ENCODE results near the gene SLC7A5. TPM values are rescaled to one million over a fixed set of nuclear protein-coding genes. Genes with fewer than 3 reads are reported as not detected.

The SLC7A5 gene
- total and polyA plus RNA-seq, 12 donors = 1.2 to 15.3 (median 4.1) TPM

- 78 to 82% methylated on average over 21 of the region's 21 CpGs for WGBS, 2 donors
- intact Hi-C loops (cut with DNase I) = loop anchor here in 5 of 10 donors (2.0 to 10.0 kb wide), 4 partner anchors 19 to 57 kb away; no protein-coding TSS in a partner anchor
- no peak for DNase-seq
These were observed 17.7 kb downstream of the SLC7A5 start for GRCh38 chr16:87851601-87852000.

GRCh38 chr16:87851141-87851587 lies 18.1 kb downstream of the SLC7A5 start:
- H3K27me3 ChIP-seq = peaks cover 0 to 8% (median 0%) of the 10 kb centered on the region in 7 donors
- H3K36me3 ChIP-seq = peaks cover 0 to 37% (median 0%) of the 10 kb centered on the region in 9 donors
- H3K4me1 ChIP-seq = peaks cover 5 to 50% (median 27%) of the 10 kb centered on the region in 9 donors
- DNase-seq (no peak), ATAC-seq (no peak)
- H3K9me3 ChIP-seq = no peaks in the 10 kb centered on the region
- TF ChIP-seq, protein P1, sequence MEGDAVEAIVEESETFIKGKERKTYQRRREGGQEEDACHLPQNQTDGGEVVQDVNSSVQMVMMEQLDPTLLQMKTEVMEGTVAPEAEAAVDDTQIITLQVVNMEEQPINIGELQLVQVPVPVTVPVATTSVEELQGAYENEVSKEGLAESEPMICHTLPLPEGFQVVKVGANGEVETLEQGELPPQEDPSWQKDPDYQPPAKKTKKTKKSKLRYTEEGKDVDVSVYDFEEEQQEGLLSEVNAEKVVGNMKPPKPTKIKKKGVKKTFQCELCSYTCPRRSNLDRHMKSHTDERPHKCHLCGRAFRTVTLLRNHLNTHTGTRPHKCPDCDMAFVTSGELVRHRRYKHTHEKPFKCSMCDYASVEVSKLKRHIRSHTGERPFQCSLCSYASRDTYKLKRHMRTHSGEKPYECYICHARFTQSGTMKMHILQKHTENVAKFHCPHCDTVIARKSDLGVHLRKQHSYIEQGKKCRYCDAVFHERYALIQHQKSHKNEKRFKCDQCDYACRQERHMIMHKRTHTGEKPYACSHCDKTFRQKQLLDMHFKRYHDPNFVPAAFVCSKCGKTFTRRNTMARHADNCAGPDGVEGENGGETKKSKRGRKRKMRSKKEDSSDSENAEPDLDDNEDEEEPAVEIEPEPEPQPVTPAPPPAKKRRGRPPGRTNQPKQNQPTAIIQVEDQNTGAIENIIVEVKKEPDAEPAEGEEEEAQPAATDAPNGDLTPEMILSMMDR (IDR thresholded peaks at IDR 0.05) = no peak
- H3K4me3 ChIP-seq = no peak overlapping the region
- WGBS, 2 donors = 86% methylated on average over 14 of the region's 14 CpGs
- H3K27ac ChIP-seq = no peak overlapping the region
- intact Hi-C loops (cut with DNase I) = loop anchor here in 5 of 10 donors (2.0 to 10.0 kb wide), 4 partner anchors 20 to 58 kb away; no protein-coding TSS in a partner anchor

More at GRCh38 chr16:87851601-87852000, 17.7 kb downstream of the SLC7A5 start:
- Histone ChIP-seq H3K4me3 (no peak overlapping the region), H3K27me3 (peaks cover 0 to 8% (median 0%) of the 10 kb centered on the region in 7 donors), H3K4me1 (peaks cover 4 to 54% (median 27%) of the 10 kb centered on the region in 9 donors), H3K36me3 (peaks cover 0 to 37% (median 0%) of the 10 kb centered on the region in 9 donors), H3K9me3 (no peaks in the 10 kb centered on the region), H3K27ac (no peak overlapping the region)
- TF ChIP-seq, protein P1 (IDR thresholded peaks at IDR 0.05) = no peak
- ATAC-seq = no peak

DNA sequence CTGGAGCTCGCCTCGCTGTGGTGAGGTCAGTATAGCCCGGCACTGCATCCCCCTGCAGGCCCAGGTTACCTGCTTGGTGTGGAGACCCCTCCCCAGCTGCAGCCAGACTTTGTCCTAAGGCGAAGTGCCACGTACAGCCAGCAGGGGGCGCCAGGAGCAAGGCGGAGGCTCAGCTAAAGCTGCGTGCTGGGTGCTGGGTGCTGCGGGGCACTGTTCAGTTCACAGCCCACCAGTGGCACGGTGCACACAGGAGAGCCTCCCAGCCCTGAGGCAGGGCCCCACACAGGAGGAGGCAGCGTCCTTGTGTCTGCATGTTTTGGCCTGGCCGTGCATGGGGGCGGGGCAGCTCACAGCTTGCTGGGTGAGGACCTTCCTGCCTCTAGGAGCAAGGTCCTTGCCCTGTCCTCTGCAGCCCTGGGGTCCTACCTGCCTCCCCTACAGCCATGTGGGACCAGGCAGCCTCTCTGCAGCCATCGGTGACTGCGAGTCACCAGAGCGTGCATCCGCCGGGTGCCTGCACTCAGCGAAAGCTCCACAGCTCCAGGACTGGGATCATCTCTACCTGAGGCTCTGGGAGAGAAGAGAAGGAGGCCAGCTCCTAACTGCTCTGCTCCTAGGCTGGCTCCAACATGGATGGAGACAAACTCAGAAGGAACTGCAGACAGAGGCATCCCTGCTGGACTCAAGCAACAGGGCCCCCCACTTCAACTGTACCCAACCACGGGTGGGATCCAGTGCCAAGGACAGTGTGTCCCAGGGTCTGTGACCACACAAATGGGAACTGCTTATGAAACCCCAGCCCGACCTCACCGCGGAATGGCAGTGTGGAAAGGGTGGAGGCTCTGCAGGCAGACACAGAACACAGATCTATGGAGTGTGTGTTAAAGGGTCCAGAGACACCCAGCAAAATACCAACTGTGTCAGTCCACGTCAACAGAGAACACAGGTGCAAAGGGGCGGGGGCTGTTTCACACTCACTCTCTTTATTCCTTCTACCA lies 19.0 kb downstream of the SLC7A5 start:
- ATAC-seq (peak in 5 of 8 donors; percentile 5 to 41 (median 21)), DNase-seq (peak; percentile 58 to 72)
- WGBS, 2 donors = 53 to 56% methylated on average over 24 to 25 of the region's 25 CpGs
- H3K4me3 ChIP-seq = no peak overlapping the region
- peaks cover 0 to 37% (median 0%) of the 10 kb centered on the region in 9 donors for H3K36me3 ChIP-seq
- no peak overlapping the region for H3K27ac ChIP-seq
- H3K4me1 ChIP-seq = peaks cover 9 to 47% (median 27%) of the 10 kb centered on the region in 9 donors
- peaks cover 0 to 8% (median 0%) of the 10 kb centered on the region in 7 donors for H3K27me3 ChIP-seq
- TF ChIP-seq, protein P1 (IDR thresholded peaks at IDR 0.05) = peak; percentile 83 to 99 (median 89)
- intact Hi-C loops (cut with DNase I) = loop anchor here in 5 of 10 donors (2.0 to 10.0 kb wide), 4 partner anchors 20 to 58 kb away; no protein-coding TSS in a partner anchor
- H3K9me3 ChIP-seq = no peaks in the 10 kb centered on the region

DNA sequence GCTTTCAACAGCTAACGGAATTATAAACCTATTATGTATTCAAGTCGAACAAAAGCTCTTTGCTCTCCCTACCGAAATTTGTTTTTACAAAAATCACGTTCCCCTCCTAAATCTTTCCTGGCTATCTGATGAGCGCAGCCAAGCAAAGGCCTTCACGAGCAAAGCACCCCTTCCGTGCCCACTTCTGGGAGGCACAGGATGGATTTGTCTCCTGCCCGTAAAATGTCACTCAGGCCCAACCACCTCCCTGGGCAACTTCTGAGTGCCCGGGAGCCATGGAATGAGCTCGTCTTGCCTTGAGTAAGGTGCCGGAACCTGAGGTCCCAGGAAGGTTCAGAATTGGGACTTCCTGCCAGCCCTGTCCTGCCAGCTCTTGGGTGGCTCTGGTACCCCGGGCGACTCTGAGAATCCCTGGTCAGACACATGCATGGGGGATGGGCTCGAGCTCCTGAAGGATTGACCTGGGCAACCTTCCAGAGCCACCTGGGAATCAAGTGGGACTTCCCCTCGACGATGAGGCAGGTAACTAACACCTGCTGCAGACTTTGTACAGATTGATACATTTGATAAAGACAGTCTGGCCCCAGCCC lies 19.8 kb downstream of the SLC7A5 start:
- Histone ChIP-seq H3K9me3 (no peaks in the 10 kb centered on the region), H3K27me3 (peaks cover 0 to 6% (median 0%) of the 10 kb centered on the region in 7 donors), H3K27ac (no peak overlapping the region), H3K4me1 (peaks cover 9 to 39% (median 27%) of the 10 kb centered on the region in 9 donors), H3K36me3 (peaks cover 0 to 37% (median 0%) of the 10 kb centered on the region in 9 donors), H3K4me3 (no peak overlapping the region)
- intact Hi-C loops (cut with DNase I) = loop anchor here in 5 of 10 donors (2.0 to 10.0 kb wide), 4 partner anchors 21 to 59 kb away; no protein-coding TSS in a partner anchor
- WGBS, 2 donors = 83 to 84% methylated on average over 16 of the region's 16 CpGs
- DNase-seq (no peak), ATAC-seq (no peak)
- TF ChIP-seq, protein P1 (IDR thresholded peaks at IDR 0.05) = no peak
